DMS114 treated with DMSO at 0.1 percent for 48 hours (cell line): ENCODE data around the gene ZNF337.
A peak's percentile ranks its signal among the peaks of the same experiment; 100 is the strongest.
"Not testable (repeated sequence)": the region's sequence is repeated elsewhere in the genome, so short reads cannot be mapped to it uniquely, and the experiment has no call there.

ENCODE experiments used
- DNase-seq: peaks from one replicate; lab custom pipeline; 2025; ENCODE audit not compliant: unreplicated experiment; lab: John Stamatoyannopoulos, UW

The ZNF337 gene

DNA sequence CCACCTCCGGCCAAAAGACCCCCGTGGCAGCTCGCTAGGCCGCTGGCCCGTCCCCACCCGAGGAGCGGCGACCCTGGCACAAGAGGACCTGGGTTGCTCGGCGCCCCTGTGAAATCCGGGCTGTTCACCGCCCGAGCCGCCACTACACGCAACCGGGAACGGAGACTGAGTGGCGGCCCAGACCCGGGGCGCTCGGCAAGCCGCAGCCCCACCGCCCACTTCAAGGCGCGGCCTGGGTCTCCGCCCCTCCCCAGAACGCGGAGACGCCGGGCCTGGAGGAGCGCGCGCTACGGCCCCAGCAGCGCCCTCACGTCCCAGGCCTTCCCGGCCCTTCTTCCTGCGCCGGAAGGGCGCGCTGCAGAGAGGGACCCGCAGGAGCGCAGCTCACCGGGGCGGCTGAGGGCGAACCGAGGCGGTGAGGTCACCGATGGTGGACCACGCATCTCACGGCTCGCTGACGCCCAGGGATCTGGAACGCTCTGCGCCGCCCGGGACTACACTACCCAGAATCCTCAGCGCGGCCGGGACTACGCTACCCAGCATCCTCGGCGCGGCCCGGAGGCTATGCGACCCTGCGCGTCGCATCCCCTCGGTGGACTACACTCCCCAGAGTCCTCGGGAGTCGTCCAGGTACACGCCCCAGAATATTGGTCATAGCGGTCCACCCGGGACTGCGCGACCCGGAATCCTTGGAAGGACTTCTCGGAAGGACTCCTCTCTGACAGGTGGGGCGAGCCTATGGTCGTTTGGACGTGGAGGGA lies at the start of gene ZNF337:
TSS of gene ZNF337 (minus strand) at position 483 of the 761 bp plus-strand sequence. CDS start 10,436 bp downstream, outside the sequence.
- DNase-seq, result peak; percentile 82

DNA sequence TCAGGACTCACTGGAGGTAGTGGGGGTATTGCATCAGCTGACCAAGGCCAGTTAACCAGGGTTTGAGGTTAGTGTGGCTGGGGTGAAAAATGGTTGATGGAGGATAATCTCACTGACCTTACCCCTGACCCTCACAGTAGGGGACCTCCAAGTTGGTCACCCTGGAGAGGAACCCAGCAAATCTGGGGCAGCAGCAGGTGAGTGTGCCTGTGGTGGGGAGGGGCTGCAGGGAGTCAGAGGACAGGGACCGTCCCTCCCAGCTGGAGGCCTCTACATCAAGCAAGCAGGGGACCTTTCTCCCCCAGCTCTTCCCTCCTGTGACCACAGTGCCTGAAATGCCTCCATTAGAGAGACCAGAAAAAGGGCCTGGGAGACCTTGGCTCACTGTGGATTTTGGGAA lies 49.1 kb upstream of the ZNF337 start:
- DNase-seq, result no peak

DNA sequence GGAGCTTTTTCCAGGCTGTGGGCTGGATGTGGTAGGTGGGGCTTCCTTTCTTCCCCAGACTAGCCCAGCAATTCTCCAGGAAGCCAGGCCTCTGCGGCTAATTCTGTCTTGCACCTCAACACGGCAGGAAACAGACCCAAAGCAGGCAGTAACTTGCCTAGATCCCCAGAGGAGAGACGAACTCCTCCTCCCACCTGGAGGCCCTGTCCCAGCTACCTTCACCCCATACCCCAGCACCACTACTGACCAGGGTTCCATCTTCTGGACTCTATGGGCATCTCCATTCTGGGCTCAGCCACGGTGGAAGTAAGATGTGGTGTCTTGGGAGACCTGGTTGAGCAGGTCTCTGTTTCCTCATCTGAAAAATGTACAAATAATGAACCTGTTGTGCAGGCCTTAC lies 48.4 kb upstream of the ZNF337 start:
- no peak for DNase-seq

DNA sequence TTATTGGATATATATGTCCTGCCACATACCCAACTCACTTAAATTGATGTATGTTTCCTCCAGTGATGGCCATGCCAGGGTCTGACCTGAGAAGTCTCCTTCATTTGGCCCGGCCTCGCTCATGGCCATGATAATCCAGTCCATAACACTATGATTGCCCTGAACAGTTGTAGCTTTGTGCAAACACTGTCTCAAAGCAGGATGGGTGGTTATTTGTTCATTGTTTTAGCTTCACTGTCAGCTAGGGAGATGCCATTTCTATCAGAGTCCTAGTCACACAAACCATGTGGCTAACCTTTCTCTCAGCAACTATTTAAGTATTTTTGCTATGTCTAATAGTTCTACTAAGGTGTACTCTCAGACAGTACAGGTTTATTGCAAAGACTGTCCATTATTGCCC lies 47.6 kb upstream of the ZNF337 start:
- no peak for DNase-seq

DNA sequence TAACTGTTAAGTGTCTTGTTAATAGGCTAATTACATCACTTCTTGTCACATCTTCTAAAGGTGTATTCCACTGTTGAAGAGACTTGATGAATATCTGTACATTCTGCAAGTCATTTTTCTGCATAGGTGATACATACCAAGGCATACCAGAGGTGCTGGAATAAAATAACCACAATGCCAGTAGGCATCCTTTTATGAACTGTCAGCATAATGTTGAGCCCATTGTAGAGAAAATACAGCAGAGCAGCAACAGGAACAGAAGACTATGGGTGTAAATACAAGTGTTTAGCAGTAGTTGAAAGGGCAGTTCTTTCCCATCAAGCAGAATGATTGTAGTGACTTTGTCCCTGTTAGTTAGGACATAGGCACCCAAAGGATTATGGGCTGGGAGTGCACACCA lies 44.4 kb upstream of the ZNF337 start:
- DNase-seq, result no peak

DNA sequence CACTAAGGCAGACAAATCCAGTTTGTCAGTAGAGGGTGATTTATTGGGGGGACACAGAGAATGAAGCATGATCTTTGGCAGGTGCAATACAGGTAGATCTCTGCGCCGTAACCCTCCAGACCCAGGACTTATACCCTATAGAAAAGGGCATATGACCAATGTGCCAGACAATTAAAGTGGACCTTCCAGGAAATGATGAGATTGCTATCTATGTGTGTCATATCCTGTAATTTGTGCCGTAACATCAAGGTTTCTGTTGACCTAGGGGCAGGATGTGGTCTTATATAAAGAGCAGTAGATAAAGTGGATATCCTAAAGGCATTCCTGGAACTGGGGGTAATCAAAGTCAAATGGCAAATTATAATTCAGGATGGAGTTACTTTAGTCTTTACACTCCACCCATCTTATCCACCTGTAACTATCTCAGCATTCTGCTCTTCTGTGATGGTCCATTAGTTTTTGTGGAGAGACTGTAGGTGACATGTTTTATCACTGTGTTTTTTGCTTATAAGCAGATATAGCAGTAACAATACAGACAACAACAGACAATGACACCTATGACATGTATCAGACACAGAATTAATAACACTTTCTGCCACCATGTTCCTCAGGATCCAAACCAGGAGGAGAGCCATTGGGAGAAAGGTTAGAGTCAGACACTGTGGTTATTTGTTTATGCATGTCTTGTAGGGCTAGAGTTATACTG lies 43.1 kb upstream of the ZNF337 start:
- DNase-seq, result no peak

DNA sequence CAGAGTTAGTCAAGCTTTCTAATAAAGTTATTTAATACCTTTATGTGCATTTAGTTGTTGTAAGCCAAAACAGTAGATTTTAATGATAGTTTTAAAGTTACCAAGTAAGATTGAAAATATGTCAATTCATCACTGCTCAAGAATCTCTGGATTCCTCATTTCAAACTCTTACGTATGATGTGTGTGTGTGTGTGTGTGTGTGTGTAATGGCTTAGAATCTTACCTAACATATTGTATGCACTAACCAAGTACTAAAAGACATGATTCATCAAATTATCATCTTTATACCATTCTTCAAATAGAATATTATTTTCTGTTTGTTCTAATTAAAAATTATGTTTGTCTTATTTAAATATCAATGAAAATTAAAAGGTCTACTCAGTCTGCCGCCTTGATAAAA lies 41.5 kb upstream of the ZNF337 start:
- DNase-seq, result no peak

DNA sequence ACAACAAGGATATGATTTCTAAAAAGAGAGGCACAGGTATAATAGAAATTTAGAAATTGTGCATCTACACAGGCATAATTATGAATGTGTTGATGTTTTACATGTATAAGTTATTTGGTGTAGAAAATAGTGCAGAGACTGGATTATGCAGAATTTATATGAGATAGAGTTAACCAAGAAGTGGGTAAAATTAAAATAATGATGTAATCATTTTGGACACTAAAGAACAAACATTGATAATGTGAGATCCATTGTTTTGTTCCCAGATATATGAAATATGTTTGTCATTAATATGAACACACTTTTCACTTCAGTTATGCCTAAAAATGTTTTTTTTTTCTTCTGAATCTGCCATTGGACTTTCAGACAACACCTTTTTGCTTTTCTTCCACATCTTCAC lies 37.2 kb upstream of the ZNF337 start:
- no peak for DNase-seq

DNA sequence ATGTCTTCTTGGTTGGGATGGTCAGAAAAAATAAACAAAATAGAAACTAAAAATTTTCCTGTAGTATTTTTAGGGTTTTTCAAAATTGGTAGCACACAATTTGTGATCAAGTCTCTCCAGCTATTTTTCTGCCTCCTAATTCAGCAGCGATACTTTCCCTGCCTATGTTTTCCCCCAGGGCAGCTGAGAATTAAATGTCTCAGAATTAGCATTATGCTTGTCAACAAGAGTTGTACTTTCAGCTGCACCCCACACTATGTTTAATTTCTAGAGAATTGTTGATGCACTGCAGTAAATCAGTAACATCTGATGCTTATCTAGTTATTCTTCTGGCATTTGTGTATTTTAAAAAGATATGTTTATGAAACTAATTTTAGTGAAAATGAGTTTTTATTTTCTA lies 34.2 kb upstream of the ZNF337 start:
- DNase-seq, result no peak

DNA sequence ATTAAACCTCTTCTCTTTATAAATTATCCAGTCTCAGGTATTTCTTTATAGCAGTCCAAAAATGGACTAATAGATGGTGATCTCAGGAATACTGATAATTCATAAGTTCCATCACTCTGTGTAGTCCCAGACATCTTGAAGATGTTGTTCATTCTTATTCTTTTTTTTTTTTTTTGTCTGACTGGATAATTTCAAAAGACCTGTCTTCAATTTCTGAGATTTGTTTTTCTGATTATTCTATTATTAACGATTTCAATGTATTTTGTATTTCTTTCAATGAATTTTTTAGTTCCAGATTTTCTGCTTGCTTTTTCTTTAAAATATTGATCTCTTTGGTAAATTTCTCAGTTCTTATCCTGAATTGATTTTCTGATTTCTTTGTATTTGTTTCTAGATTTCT lies 29.7 kb upstream of the ZNF337 start:
- DNase-seq, result no peak

DNA sequence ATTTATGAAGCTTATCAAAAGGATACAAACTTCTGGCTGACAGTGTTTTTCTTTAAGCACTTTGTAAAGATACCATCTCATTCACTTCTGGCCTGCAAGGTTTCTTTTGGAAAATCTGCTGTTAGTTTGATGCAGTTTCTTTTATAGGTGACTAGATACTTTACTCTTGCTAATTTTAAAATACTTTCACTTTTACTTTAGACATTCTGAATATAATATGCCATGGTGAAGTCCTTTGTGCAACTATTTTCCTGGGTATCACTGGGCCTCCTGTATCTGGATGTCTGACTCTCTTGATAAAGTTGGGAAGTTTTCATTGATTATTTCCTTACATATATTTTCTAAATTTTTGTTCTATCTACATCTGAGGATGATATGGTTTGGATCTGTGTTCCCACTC lies 29.0 kb upstream of the ZNF337 start:
- DNase-seq, result no peak

DNA sequence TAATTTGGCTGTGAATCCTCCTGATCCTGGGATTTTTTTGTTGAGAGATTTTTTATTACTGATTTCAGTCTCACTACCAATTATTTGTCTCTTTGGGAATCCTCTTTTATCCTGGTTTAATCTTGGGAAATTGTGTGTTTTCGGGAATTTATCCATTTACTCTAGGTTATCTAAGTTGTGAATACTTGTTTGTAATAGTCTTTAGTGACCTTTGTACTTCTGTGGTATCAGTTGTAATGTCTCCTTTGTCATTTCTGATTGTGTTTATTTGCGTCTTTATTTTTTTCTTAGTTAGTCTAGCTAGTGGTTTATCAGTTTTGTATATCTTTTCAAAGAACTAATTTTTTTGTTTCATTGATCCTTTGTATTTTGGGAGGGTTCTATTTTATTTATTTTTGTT lies 27.3 kb upstream of the ZNF337 start:
- DNase-seq, result no peak

DNA sequence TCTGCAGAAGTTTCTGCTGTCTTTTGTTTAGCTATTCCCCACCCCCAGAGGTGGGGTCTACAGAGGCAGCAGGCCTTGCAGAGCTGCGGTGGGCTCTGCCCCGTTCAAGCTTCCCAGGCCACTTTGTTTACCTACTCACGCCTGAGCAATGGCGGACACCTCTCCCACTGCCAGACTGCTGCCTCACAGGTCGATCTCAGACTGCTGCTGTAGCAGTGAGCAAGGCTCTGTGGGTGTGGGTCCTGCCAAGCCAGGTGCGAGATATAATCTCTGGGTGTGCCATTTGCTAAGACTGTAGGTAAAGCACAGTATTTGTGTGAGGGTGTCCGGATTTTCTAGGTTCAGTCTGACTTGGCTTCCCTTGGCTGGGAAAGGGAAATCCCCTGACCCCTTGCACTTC lies 23.6 kb upstream of the ZNF337 start:
- no peak for DNase-seq

DNA sequence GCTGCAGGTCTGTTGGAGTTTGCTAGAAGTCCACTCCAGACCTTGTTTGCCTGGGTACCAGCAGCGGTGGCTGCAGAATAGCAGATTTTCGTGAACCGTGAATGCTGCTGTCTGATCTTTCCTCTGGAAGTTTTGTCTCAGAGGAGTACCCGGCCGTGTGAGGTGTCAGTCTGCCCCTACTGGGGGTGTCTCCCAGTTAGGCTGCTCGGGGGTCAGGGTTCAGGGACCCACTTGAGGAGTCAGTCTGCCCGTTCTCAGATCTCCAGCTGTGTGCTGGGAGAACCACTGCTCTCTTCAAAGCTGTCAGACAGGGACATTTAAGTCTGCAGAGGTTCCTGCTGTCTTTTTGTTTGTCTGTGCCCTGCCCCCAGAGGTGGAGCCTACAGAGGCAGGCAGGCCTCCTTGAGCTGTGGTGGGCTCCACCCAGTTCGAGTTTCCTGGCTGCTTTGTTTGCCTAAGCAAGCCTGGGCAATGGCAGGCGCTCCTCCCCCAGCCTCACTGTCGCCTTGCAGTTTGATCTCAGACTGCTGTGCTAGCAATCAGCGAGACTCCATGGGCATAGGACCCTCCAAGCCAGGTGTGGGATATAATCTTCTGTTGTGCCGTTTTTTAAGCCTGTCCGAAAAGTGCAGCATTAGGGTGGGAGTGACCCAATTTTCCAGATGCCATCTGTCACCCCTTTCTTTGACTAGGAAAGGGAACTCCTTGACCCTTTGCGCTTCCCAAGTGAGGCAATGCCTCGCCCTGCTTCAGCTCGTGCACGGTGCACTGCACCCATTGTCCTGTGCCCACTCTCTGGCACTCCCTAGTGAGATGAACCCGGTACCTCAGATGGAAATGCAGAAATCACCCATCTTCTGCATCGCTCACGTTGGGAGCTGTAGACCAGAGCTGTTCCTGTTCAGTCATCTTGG lies 22.5 kb upstream of the ZNF337 start:
- DNase-seq, result not testable (repeated sequence)

DNA sequence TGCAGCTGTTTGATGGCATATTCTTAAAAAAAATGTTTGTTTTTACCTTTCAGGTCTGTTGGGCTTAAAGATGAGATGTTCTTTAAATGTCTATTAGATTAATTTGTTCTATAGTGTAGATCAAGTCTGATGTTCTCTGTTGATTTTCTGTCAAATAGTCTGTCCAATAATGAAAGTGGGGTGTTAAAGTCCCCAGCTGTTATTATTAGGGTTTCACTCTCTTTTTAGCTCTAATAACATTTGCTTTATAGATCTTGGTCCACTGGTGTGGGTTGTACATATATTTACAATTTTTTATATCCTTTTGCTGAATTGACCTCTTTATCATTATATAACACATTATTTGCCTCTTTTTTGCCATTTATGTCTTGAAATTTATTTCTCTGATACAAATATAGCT lies 11.0 kb upstream of the ZNF337 start:
- DNase-seq, result no peak

DNA sequence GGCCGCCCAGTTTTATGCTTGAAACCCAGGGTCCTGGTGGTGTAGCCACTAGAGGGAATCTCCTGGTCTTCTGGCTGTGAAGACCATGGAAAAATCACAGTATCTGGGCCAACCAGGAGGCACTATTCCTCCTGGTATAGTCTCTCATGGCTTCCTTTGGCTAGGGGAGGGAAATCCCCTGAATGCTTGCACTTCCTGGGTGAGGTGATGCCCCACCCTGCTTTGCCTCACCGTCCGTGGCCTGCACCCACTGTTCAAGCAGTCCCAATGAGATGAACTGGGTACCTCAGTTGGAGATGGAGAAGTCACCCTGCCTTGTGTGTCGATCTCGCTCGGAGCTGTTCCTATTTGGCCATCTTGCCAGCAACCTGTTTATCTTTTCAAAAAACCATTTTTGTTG lies 10.1 kb upstream of the ZNF337 start:
- DNase-seq, result no peak

DNA sequence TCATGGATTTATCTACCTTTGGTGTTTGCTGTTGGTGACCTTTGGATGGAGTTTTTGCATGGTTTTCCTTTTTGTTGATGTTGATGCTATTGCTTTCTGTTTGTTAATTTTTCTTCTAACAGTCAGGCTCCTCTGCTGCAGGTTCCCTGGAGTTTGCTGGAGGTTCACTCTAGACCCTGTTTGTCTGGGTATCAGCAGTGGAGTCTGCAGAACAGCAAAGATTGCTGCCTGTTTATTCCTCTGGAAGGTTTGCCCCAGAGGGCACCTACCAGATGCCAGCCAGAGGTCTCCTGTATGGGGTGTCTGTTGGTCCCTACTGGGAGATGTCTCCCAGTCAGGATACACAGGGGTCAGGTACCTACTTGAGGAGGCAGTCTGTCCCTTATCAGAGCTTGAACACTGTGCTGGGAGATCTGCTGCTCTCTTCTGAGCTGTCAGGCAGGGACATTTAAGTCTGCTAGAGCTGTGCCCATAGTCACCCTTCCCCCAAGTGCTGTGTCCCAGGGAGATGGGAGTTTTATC lies 9.2 kb upstream of the ZNF337 start:
- no peak for DNase-seq

DNA sequence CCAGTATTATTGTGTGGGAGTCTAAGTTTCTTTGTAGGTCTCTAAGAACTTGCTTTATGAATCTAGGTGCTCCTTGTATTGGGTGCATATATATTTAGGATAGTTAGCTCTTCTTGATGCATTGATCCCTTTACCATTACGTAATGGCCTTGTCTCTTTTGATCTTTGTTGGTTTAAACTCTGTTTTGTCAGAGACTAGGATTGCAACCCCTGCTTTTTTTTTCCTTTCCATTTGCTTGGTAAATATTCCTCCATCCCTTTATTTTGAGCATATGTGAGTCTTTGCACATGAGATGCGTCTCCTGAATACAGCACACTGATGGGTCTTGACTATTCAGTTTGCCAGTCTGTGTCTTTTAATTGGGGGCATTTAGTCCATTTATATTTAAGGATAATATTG lies 7.7 kb upstream of the ZNF337 start:
- not testable (repeated sequence) for DNase-seq

DNA sequence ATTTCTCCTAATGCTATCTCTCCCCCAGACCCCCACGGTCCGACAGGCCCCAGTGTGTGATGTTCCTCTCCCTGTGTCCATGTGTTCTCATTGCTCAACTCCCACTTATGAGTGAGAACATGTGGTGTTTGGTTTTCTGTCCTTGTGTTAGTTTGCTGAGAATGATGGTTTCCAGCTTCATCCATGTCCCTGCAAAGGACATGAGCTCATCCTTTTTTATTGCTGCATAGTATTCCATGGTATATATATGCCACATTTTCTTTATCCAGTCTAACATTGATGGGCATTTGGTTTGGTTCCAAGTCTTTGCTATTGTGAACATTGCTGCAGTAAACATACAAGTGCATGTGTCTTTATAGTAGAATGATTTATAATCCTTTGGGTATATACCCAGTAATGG lies 4.2 kb upstream of the ZNF337 start:
- not testable (repeated sequence) for DNase-seq

DNA sequence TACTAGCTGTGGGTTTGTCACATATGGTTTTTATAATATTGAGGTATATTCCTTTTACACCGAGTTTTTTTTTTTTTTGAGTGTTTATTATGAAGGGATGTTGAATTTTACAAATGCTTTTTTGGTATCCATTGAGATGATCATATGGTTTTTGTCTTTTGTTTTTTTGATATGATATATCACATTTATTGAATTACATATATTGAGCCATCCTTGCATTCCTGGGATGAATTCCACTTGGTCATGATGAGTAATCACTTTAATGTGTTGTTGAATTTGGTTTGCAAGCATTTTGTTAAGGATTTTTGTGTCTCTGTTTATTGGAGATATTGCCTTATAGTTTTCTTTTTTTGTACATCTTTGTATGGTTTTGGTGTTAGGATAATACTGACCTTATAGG lies 3.3 kb upstream of the ZNF337 start:
- DNase-seq, result no peak

DNA sequence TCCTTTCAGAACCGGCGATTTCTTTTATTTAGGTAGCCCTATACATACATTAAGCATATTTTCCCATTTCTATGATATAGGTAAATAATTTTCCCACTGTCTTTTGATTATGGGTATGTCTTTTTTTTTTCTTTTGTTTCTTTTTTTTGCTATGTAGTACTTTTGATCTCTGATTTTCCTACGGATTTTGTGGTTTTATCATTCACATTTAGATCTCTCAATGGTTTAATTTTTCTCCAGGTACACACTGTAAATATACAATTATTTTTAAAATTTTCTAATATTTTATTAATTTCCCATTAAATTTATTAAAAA lies 436 bp upstream of the ZNF337 start:
- no peak for DNase-seq
